GM11168 (cell line): ENCODE results near the gene ACKR3.

Experiments
- in situ Hi-C: fragments of 300-500 bp; cut with MboI; formaldehyde crosslinking; loops from one replicate; pipeline ENCODE4 v1.12.0; 2022; ENCODE audit warnings: low sequenced_read_pairs; ENCODE audit not compliant: unreplicated experiment

The ACKR3 gene

GRCh38 chr2:236566596-236566995 is 3.0 kb upstream of the ACKR3 start:
- in situ Hi-C loops: loop anchor here (5.0 kb wide), 1 partner anchor 49 kb away; no protein-coding TSS in a partner anchor

- in situ Hi-C loops: loop anchor here (5.0 kb wide), 1 partner anchor 51 kb away; no protein-coding TSS in a partner anchor
These were observed 1.3 kb upstream of the ACKR3 start for GRCh38 chr2:236568068-236568921.

GRCh38 chr2:236568922-236569572 is 578 bp upstream of the ACKR3 start:
- in situ Hi-C loops: loop anchor here (5.0 kb wide), 1 partner anchor 52 kb away; no protein-coding TSS in a partner anchor

- in situ Hi-C loops: no loop called here
These were observed 650 bp downstream of the ACKR3 start for GRCh38 chr2:236570081-236570868.

GRCh38 chr2:236571145-236571544 is 1.5 kb downstream of the ACKR3 start:
- in situ Hi-C loops: no loop called here

DNA sequence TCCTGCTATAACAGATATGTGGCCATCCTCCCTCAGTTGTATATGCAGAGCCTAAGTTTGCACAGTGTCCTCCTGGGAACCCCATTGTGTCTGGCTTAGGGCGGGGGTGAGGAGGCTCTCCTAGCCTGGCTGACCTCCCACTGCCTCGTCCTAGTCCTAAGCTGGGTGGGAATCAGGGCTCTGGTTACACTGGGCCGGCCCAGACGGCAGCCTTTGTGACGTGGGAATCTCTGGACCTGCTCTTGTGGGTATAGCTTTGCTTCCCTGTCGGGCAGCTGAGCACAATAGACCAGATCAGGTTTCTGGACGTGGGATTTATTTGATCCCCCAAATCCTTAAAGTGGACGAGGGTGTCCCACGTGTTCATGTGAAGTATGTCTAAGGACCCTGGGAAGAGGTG is 2.9 kb downstream of the ACKR3 start:
- in situ Hi-C loops: no loop called here

DNA sequence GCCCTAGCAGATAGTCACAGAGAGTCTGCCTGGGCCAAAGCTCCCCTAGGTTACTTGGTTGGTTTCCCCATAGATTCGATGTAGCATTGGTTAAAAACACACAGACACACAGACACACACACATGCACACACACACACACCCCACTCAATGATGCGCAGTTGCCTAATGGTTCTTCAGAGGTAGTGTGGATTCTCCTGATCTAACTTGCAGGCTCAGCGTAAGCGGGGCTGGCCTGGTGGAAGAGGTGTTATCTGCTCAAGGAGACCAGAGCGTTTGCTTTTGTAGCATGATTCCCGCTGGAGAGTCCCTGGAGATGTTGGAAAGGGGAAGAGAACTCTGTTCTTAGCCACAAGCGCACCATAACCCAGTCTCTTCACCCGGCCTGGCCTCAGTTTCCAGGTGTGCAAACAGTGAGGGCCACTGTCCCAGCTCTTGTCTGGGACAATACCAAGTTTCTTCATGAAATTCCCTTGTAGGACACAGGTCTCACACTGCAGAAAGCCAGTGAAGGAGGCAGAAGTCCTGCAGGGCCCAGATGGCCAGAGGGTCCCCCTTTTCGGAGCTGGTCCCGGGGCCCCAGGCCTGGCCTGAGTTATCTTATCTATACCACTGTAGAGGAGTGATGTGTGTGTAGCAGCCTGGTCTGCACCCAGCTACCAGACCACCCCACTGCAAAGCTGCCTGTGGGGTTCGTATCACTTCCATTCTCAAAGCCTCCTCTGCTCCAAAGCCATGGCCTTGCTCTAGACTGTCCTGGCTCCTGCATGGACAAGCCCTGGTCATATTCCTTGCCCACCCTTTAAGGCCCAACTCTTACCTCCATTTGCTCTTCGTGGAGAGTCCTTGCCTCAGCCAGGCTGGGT is 3.7 kb downstream of the ACKR3 start:
- in situ Hi-C loops: no loop called here

- in situ Hi-C loops: no loop called here
These were observed 4.4 kb downstream of the ACKR3 start for GRCh38 chr2:236574000-236574399.

GRCh38 chr2:236574424-236575145 is 5.0 kb downstream of the ACKR3 start:
- in situ Hi-C loops: no loop called here

DNA sequence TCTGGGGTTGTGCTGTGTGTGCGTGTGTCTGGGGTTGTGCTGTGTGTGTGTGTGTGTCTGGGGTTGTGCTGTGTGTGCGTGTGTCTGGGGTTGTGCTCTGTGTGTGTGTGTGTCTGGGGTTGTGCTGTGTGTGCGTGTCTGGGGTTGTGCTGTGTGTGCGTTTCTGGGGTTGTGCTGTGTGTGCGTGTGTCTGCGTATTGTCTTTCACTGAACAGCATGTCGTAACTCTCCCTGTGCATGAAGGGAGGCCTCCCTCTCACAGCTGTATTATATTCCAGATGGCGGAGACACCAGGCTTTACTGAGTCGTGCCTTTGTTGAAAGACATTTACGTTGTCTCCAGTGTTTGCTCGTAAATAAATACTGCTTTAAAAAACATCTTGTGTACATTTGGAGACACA is 5.9 kb downstream of the ACKR3 start:
- in situ Hi-C loops: no loop called here

DNA sequence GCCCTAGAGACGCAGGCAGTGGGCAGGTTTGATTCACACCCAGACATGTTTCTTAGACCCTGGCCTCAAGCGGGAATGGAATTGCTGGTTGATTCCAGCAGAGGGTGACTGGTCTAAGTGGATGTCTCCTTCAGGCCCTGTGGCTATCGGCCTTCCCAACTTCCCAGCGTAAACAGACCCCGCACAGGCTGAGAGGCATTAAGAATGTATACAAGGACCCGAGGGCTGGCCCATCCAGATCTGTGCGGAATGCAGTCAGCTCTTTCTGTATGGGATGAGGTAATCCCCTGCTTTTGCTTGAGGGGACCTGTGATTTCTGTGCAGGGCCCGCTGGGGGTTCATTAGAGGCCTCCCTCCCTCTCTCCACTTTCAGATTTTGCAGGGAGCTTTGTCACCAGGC is 6.5 kb downstream of the ACKR3 start:
- in situ Hi-C loops: no loop called here

GRCh38 chr2:236576953-236577352 is 7.3 kb downstream of the ACKR3 start:
- in situ Hi-C loops: no loop called here

GRCh38 chr2:236577481-236578410 is 8.1 kb downstream of the ACKR3 start:
- in situ Hi-C loops: no loop called here

DNA sequence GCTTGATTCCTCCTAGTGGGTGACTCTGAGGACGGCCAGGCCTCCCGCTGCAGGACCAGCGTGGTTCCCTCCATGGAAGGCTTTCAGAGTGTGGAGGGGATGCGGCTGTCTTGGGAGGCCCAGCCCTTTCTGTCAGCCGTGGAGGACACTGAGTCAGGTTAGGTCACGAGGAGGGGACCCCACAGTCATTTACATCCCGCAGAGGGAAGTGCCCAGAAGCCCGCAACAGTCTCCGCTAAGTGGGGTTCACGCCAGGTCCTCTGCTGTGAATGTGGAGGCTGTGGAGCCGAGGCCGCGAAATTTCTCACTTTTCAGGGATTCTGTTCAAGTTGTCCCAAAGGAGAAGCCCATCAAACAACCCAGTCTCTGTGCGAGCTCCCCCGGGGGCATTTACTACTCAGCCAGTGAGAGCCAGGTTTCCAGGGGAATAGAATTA is 8.8 kb downstream of the ACKR3 start:
- in situ Hi-C loops: no loop called here

DNA sequence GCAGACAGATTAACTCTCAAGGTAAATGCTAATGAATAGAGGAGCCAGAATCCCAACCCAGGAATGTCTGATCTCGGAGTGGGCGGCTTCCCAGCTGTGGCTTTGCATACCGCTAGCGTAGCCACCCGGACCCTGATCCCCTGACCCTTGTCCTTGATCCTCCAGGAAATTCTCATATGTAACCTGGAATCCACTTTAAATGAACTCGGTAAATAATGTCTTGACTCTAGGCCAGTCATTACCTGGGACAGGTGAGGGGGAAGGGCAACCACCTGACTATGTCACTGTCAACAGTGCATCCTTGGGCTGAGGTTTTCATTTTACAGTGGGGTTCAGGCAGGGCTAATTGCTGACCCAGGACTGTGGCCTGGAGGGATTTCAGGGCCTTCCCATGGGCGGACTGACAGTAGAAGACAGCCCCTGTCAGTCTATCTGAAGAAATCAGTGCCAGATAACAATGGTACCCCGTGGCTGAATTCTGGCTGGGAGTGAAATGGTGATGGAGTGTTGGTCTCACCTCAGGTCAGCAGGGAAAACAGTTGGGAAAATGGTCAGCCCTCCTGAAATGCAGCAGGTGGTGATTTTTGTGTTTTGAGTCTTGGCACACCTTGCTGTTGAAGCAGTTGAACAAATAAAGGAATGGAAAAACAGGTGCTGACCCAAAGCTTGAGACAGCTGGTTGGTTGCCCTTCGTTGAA is 9.6 kb downstream of the ACKR3 start:
- in situ Hi-C loops: no loop called here

DNA sequence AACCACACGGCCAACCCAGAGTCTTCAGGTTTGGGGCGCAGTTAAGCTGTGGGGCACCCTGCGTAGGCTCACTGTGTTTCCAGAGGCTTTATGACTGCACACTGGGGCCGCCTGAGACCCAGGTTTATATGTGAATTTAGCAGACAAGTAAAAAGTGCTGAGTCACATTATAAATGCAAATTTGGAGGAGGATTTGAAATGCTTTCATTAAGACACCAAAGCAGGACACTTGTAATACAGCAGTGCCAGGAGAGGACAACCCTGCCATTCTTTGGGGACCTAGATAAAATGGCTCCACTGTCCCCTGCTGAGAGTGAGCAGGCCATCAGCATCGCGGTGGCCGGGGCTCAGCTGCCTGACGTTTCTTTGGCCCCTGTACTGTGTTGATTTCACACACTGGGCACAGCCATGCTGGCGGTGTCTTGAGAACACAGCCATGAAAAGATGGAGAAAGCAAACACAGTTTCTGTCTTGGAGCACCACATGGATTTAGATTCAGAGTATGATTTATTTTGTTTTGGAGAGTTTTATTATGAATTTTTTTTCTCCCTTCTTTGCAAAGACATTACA is 10.2 kb downstream of the ACKR3 start:
- in situ Hi-C loops: no loop called here

- in situ Hi-C loops: no loop called here
These were observed 11.2 kb downstream of the ACKR3 start for GRCh38 chr2:236580746-236581355.
